Fibroblast of skin of right biceps (primary cell): ENCODE measurements around the gene CCDC6.
"Not testable (repeated sequence)": the region's sequence is repeated elsewhere in the genome, so short reads cannot be mapped to it uniquely, and the experiment has no call there.

Source experiments
- DNase-seq: peaks from one replicate; pipeline ENCODE4 v3.0.0-alpha.2; 2013

The CCDC6 gene

GRCh38 chr10:59750155-59750945 lies 156.0 kb downstream of the CCDC6 start:
- DNase-seq: no peak

GRCh38 chr10:59748834-59749233 lies 157.5 kb downstream of the CCDC6 start:
- no peak for DNase-seq

- DNase-seq: no peak
Measured at GRCh38 chr10:59745163-59745650, 161.1 kb downstream of the CCDC6 start.

- DNase-seq: not testable (repeated sequence)
Measured at GRCh38 chr10:59744762-59745161, 161.6 kb downstream of the CCDC6 start.

- DNase-seq: not testable (repeated sequence)
Measured at GRCh38 chr10:59744156-59744555, 162.2 kb downstream of the CCDC6 start.

GRCh38 chr10:59741583-59741982 lies 164.8 kb downstream of the CCDC6 start:
- no peak for DNase-seq

- DNase-seq: no peak
Measured at GRCh38 chr10:59741048-59741447, 165.3 kb downstream of the CCDC6 start.
